NCI-H1436 treated with DMSO at 0.1 percent for 48 hours (cell line): ENCODE measurements around the gene ARF3.

Source experiments
- DNase-seq: peaks from one replicate; lab custom pipeline; 2025; lab: John Stamatoyannopoulos, UW

ARF3 gene

GRCh38 chr12:48966177-48966895 lies 9.0 kb upstream of the ARF3 start:
- no peak for DNase-seq

GRCh38 chr12:48965298-48965838 lies 8.1 kb upstream of the ARF3 start:
- no peak for DNase-seq

GRCh38 chr12:48961801-48962200 lies 4.5 kb upstream of the ARF3 start:
- DNase-seq = no peak

- no peak for DNase-seq
These were observed 4.0 kb upstream of the ARF3 start for GRCh38 chr12:48961331-48961730.

- DNase-seq = no peak
These were observed 3.5 kb upstream of the ARF3 start for GRCh38 chr12:48960834-48961233.

- DNase-seq = no peak
These were observed 732 bp upstream of the ARF3 start for GRCh38 chr12:48958049-48958388.

GRCh38 chr12:48956279-48957140 lies 777 bp downstream of the ARF3 start:
- DNase-seq = no peak

- no peak for DNase-seq
These were observed 2.3 kb downstream of the ARF3 start for GRCh38 chr12:48954841-48955501.

GRCh38 chr12:48954061-48954460 lies 3.2 kb downstream of the ARF3 start:
- no peak for DNase-seq

- no peak for DNase-seq
These were observed 4.6 kb downstream of the ARF3 start for GRCh38 chr12:48952691-48953090.

- DNase-seq = no peak
These were observed 9.6 kb downstream of the ARF3 start for GRCh38 chr12:48947727-48948126.

- DNase-seq = no peak
These were observed 10.3 kb downstream of the ARF3 start for GRCh38 chr12:48946943-48947342.

GRCh38 chr12:48946205-48946604 lies 11.1 kb downstream of the ARF3 start:
- DNase-seq = no peak

GRCh38 chr12:48943221-48943620 lies 14.1 kb downstream of the ARF3 start:
- DNase-seq = no peak

GRCh38 chr12:48940181-48940580 lies 17.1 kb downstream of the ARF3 start:
- DNase-seq = no peak

- DNase-seq = no peak
These were observed 18.5 kb downstream of the ARF3 start for GRCh38 chr12:48938805-48939204.

GRCh38 chr12:48937170-48937569 lies 20.1 kb downstream of the ARF3 start:
- DNase-seq = no peak

- DNase-seq = no peak
These were observed 20.8 kb downstream of the ARF3 start for GRCh38 chr12:48936379-48936979.

GRCh38 chr12:48934312-48934706 lies 23.0 kb downstream of the ARF3 start:
- no peak for DNase-seq

- no peak for DNase-seq
These were observed 23.5 kb downstream of the ARF3 start for GRCh38 chr12:48933664-48934311.

- DNase-seq = no peak
These were observed 24.4 kb downstream of the ARF3 start for GRCh38 chr12:48932878-48933277.

- DNase-seq = no peak
These were observed 26.8 kb downstream of the ARF3 start for GRCh38 chr12:48930475-48930874.
